HG03432 (cell line): ENCODE results near the gene ABCA12.

Experiments
- ATAC-seq: cut with Tn5 transposase; IDR thresholded peaks from one replicate; pipeline ENCODE4 v1.9.1; 2021; ENCODE audit warnings: mild to moderate bottlenecking, moderate library complexity; ENCODE audit not compliant: unreplicated experiment

The ABCA12 gene

GRCh38 chr2:215036314-215036713 is 102.1 kb downstream of the ABCA12 start:
- ATAC-seq, result no peak

GRCh38 chr2:215034154-215034553 is 104.3 kb downstream of the ABCA12 start:
- no peak for ATAC-seq

- no peak for ATAC-seq
Observed at GRCh38 chr2:215032153-215032552, 106.3 kb downstream of the ABCA12 start.

- no peak for ATAC-seq
Observed at GRCh38 chr2:215031321-215031720, 107.1 kb downstream of the ABCA12 start.

- no peak for ATAC-seq
Observed at GRCh38 chr2:215029936-215030335, 108.5 kb downstream of the ABCA12 start.

GRCh38 chr2:215028231-215028630 is 110.2 kb downstream of the ABCA12 start:
- ATAC-seq, result no peak

GRCh38 chr2:215027779-215028178 is 110.6 kb downstream of the ABCA12 start:
- ATAC-seq, result no peak

GRCh38 chr2:215022910-215023309 is 115.5 kb downstream of the ABCA12 start:
- no peak for ATAC-seq

- no peak for ATAC-seq
Observed at GRCh38 chr2:215022418-215022817, 116.0 kb downstream of the ABCA12 start.

GRCh38 chr2:215020283-215020682 is 118.1 kb downstream of the ABCA12 start:
- ATAC-seq, result peak; percentile 39

- ATAC-seq, result peak; percentile 77
Observed at GRCh38 chr2:215019521-215020145, 118.8 kb downstream of the ABCA12 start.

GRCh38 chr2:215019085-215019484 is 119.3 kb downstream of the ABCA12 start:
- peak; percentile 56 for ATAC-seq

GRCh38 chr2:215015421-215015820 is 123.0 kb downstream of the ABCA12 start:
- ATAC-seq, result no peak

- no peak for ATAC-seq
Observed at GRCh38 chr2:215010390-215010789, 128.0 kb downstream of the ABCA12 start.

- ATAC-seq, result peak; percentile 16
Observed at GRCh38 chr2:215003001-215003400, 135.4 kb downstream of the ABCA12 start.

- peak; percentile 83 for ATAC-seq
Observed at GRCh38 chr2:215002500-215002899, 135.9 kb downstream of the ABCA12 start.

GRCh38 chr2:215000721-215001120 is 137.7 kb downstream of the ABCA12 start:
- ATAC-seq, result no peak

- ATAC-seq, result peak; percentile 96
Observed at GRCh38 chr2:214995926-214996670, 142.3 kb downstream of the ABCA12 start.

- ATAC-seq, result peak; percentile 59
Observed at GRCh38 chr2:214995409-214995808, 143.0 kb downstream of the ABCA12 start.

- no peak for ATAC-seq
Observed at GRCh38 chr2:214992911-214993310, 145.5 kb downstream of the ABCA12 start.

GRCh38 chr2:214989187-214989586 is 149.2 kb downstream of the ABCA12 start:
- no peak for ATAC-seq

- ATAC-seq, result no peak
Observed at GRCh38 chr2:214987261-214987660, 151.2 kb downstream of the ABCA12 start.
